Liver (tissue), 9 donors: ENCODE data around the gene MYOM3. TPM values are rescaled to one million over a fixed set of nuclear protein-coding genes. Genes with fewer than 3 reads are reported as not detected.
"Not testable (repeated sequence)": the region's sequence is repeated elsewhere in the genome, so short reads cannot be mapped to it uniquely, and the experiment has no call there.

Source experiments
- DNase-seq: peaks from one replicate; pipeline ENCODE4 v3.0.0-alpha.2; 2017; ENCODE audit warnings: low spot score
- H3K27ac ChIP-seq, 2 donors: one replicate each; pipeline ENCODE4 v1.7.0; 2013; ENCODE audit warnings: inconsistent platforms in 2 of 2, low read length in 2 of 2, control low read depth in 1 of 2, low read depth in 1 of 2, mild to moderate bottlenecking in 1 of 2
- H3K27me3 ChIP-seq, 4 donors: one replicate each; pipeline versions ENCODE4 v1.6.1 to v1.7.0; 2013; ENCODE audit warnings: low read length in 3 of 4, inconsistent platforms in 1 of 4, mild to moderate bottlenecking in 1 of 4, moderate library complexity in 1 of 4; ENCODE audit not compliant: control insufficient read depth in 4 of 4, insufficient read depth in 4 of 4
- H3K36me3 ChIP-seq, 4 donors: one replicate each; pipeline versions ENCODE4 v1.6.1 to v1.7.0; 2013; ENCODE audit warnings: low read length in 3 of 4, mild to moderate bottlenecking in 3 of 4, low read depth in 1 of 4, moderate library complexity in 1 of 4; ENCODE audit not compliant: control insufficient read depth in 4 of 4, insufficient read depth in 3 of 4
- H3K4me1 ChIP-seq, 4 donors: one replicate each; pipeline versions ENCODE4 v1.6.1 to v1.7.0; 2013; ENCODE audit warnings: low read length in 3 of 4, mild to moderate bottlenecking in 3 of 4, moderate library complexity in 1 of 4; ENCODE audit not compliant: control insufficient read depth in 4 of 4, insufficient read depth in 4 of 4
- H3K4me3 ChIP-seq, 3 donors: one replicate each; pipeline versions ENCODE4 v1.6.1 to v1.7.0; 2013; ENCODE audit warnings: low read length in 3 of 3, control low read depth in 1 of 3, low read depth in 1 of 3, mild to moderate bottlenecking in 1 of 3
- H3K9ac ChIP-seq, 2 donors: one replicate each; pipeline ENCODE4 v1.7.0; 2013; ENCODE audit warnings: low read length in 2 of 2, mild to moderate bottlenecking in 2 of 2, moderate library complexity in 2 of 2, control low read depth in 1 of 2, low read depth in 1 of 2
- H3K9me3 ChIP-seq, 4 donors: one replicate each; pipeline versions ENCODE4 v1.6.1 to v1.7.0; 2013; ENCODE audit warnings: low read length in 3 of 4; ENCODE audit not compliant: control insufficient read depth in 4 of 4
- ATF3 ChIP-seq: IDR thresholded peaks from 2 replicates; pipeline ENCODE4 v1.6.1; 2016; ENCODE audit warnings: antibody characterized with exemption
- CTCF ChIP-seq: fragments of 150-350 bp; IDR thresholded peaks from 2 replicates; pipeline ENCODE4 v1.5.1; 2017; ENCODE audit warnings: improper control_type of control experiment, low read depth, low read length; ENCODE audit not compliant: missing input control
- EGR1 ChIP-seq, 2 donors: IDR thresholded peaks; 2 replicates each; pipeline ENCODE4 v1.6.1; 2016 to 2018; ENCODE audit warnings: antibody characterized with exemption in 2 of 2, low read depth in 2 of 2
- FOXA1 ChIP-seq: IDR thresholded peaks from 2 replicates; pipeline ENCODE4 v1.6.1; 2016; ENCODE audit warnings: antibody characterized with exemption
- FOXA2 ChIP-seq: IDR thresholded peaks from 2 replicates; pipeline ENCODE4 v1.6.1; 2016; ENCODE audit warnings: antibody characterized with exemption
- GABPA ChIP-seq, 2 donors: IDR thresholded peaks in 1 of 2; conservative IDR thresholded peaks in 1 of 2; 2 replicates each; pipeline ENCODE4 v1.6.1; 2016; ENCODE audit warnings: antibody characterized with exemption in 2 of 2, mild to moderate bottlenecking in 1 of 2, moderate library complexity in 1 of 2
- HNF4A ChIP-seq, 2 donors: conservative IDR thresholded peaks; 2 replicates each; pipeline ENCODE4 v1.6.1; 2016; ENCODE audit warnings: antibody characterized with exemption in 2 of 2, mild to moderate bottlenecking in 2 of 2
- HNF4G ChIP-seq: IDR thresholded peaks from 2 replicates; pipeline ENCODE4 v1.6.1; 2016; ENCODE audit warnings: antibody characterized with exemption
- JUND ChIP-seq, 2 donors: IDR thresholded peaks; 2 replicates each; pipeline ENCODE4 v1.6.1; 2016; ENCODE audit warnings: antibody characterized with exemption in 2 of 2
- MAX ChIP-seq: IDR thresholded peaks from 2 replicates; pipeline ENCODE4 v1.6.1; 2016; ENCODE audit warnings: antibody characterized with exemption
- NR2F2 ChIP-seq: IDR thresholded peaks from 2 replicates; pipeline ENCODE4 v1.6.1; 2016; ENCODE audit warnings: antibody characterized with exemption
- RAD21 ChIP-seq, 2 donors: IDR thresholded peaks; 2 replicates each; pipeline ENCODE4 v1.6.1; 2016; ENCODE audit warnings: antibody characterized with exemption in 2 of 2, mild to moderate bottlenecking in 2 of 2
- REST ChIP-seq: IDR thresholded peaks from 2 replicates; pipeline ENCODE4 v1.6.1; 2016; ENCODE audit warnings: antibody characterized with exemption, mild to moderate bottlenecking
- RXRA ChIP-seq, 2 donors: IDR thresholded peaks; 2 replicates each; pipeline ENCODE4 v1.6.1; 2017 to 2018; ENCODE audit warnings: antibody characterized with exemption in 2 of 2, mild to moderate bottlenecking in 1 of 2
- SP1 ChIP-seq: IDR thresholded peaks from 2 replicates; pipeline ENCODE4 v1.6.1; 2018; ENCODE audit warnings: antibody characterized with exemption, mild to moderate bottlenecking
- TAF1 ChIP-seq: conservative IDR thresholded peaks from 2 replicates; pipeline ENCODE4 v1.6.1; 2016; ENCODE audit warnings: antibody characterized with exemption, mild to moderate bottlenecking
- YY1 ChIP-seq: IDR thresholded peaks from 2 replicates; pipeline ENCODE4 v1.6.1; 2016; ENCODE audit warnings: antibody characterized with exemption, mild to moderate bottlenecking
- ZBTB33 ChIP-seq: IDR thresholded peaks from 2 replicates; pipeline ENCODE4 v1.6.1; 2016; ENCODE audit warnings: antibody characterized with exemption
- WGBS: extraction: QIAGEN DNeasy Blood & Tissue Kit; methylation state at CpG from one replicate; pipeline ENCODE4 v1.1.7; 2013; 5-methylcytosine and 5-hydroxymethylcytosine counted together
- polyA plus RNA-seq, 2 donors: library from polyadenylated mRNA; stranded (reverse) in 1 of 2; unstranded in 1 of 2; fragments of 200-250 nt in 1 of 2; fragments of >200 nt in 1 of 2; fragmentation: Nextera tagmentation in 1 of 2; extraction: Ambion mirVana in 1 of 2; gene quantifications; one replicate each; pipeline versions ENCODE4 v1.2.1 to v1.2.3, GENCODE V29; 2013 to 2015
- total RNA-seq, 2 donors: library from RNA; depleted of rRNA; stranded (reverse); fragments of >200 nt; gene quantifications; one replicate each; pipeline ENCODE4 v1.2.3, GENCODE V29; 2014
- donor health status: healthy.
- donor health status: healthy.
- donor health status: healthy.
- donor health status: healthy.
- donor health status: healthy.

MYOM3 gene
- total and polyA plus RNA-seq, 4 donors = 0.01 to 0.17 (median 0.05) TPM; not detected in 1

GRCh38 chr1:24047110-24047477 is 64.8 kb downstream of the MYOM3 start:
- no peak for DNase-seq
- no peak overlapping the region for H3K9ac ChIP-seq
- H3K9me3 ChIP-seq = no peaks in the 10 kb centered on the region
- 77% methylated on average over 3 of the region's 3 CpGs for WGBS
- no peak overlapping the region for H3K27ac ChIP-seq
- H3K36me3 ChIP-seq = no peaks in the 10 kb centered on the region
- H3K27me3 ChIP-seq = no peaks in the 10 kb centered on the region
- TF ChIP-seq FOXA2 (no peak), FOXA1 (no peak), EGR1 (IDR thresholded peaks at IDR 0.05; ENCODE audit: low read depth in 2 of 2) (no peak), YY1 (no peak), RXRA (IDR thresholded peaks at IDR 0.05) (no peak), RAD21 (IDR thresholded peaks at IDR 0.05) (no peak), HNF4A (conservative IDR thresholded peaks at IDR 0.05) (no peak), TAF1 (no peak), MAX (no peak), HNF4G (no peak), ATF3 (no peak), NR2F2 (no peak), SP1 (no peak)
- no peaks in the 10 kb centered on the region for H3K4me1 ChIP-seq
- no peak overlapping the region for H3K4me3 ChIP-seq

- no peaks in the 10 kb centered on the region for H3K9me3 ChIP-seq
- no peak overlapping the region for H3K4me3 ChIP-seq
- 76% methylated on average over 2 of the region's 2 CpGs for WGBS
- no peaks in the 10 kb centered on the region for H3K4me1 ChIP-seq
- no peaks in the 10 kb centered on the region for H3K27me3 ChIP-seq
- no peak for DNase-seq
- H3K27ac ChIP-seq = no peak overlapping the region
- no peaks in the 10 kb centered on the region for H3K36me3 ChIP-seq
- TF ChIP-seq RXRA (IDR thresholded peaks at IDR 0.05) = no peak
- TF ChIP-seq HNF4A (conservative IDR thresholded peaks at IDR 0.05) = no peak
- TF ChIP-seq NR2F2 = no peak
- no peak for TF ChIP-seq FOXA2
- no peak for TF ChIP-seq SP1
- TF ChIP-seq REST = no peak
- TF ChIP-seq TAF1 = no peak
- TF ChIP-seq RAD21 (IDR thresholded peaks at IDR 0.05) = no peak
- TF ChIP-seq CTCF = no peak
- no peak for TF ChIP-seq ZBTB33
- TF ChIP-seq YY1 = no peak
- TF ChIP-seq MAX = no peak
- no peak for TF ChIP-seq GABPA (IDR thresholded peaks at IDR 0.05 in 1 of 2, conservative IDR thresholded peaks at IDR 0.05 in 1 of 2)
- no peak for TF ChIP-seq ATF3
- no peak for TF ChIP-seq JUND (IDR thresholded peaks at IDR 0.05)
- TF ChIP-seq EGR1 (IDR thresholded peaks at IDR 0.05; ENCODE audit: low read depth in 2 of 2) = no peak
- no peak for TF ChIP-seq FOXA1
- TF ChIP-seq HNF4G = no peak
- H3K9ac ChIP-seq = no peak overlapping the region
Measured at GRCh38 chr1:24045771-24046170, 66.2 kb downstream of the MYOM3 start.

GRCh38 chr1:24044672-24045071 is 67.3 kb downstream of the MYOM3 start:
- H3K9me3 ChIP-seq, H3K27me3 ChIP-seq, H3K4me3 ChIP-seq, H3K36me3 ChIP-seq, H3K4me1 ChIP-seq, DNase-seq, H3K9ac ChIP-seq, H3K27ac ChIP-seq: not testable (repeated sequence)
- 92% methylated on average over 5 of the region's 5 CpGs for WGBS
